Panc1 (cell line): ENCODE data around the gene EVX2. TPM values are rescaled to one million over a fixed set of nuclear protein-coding genes. Genes with fewer than 3 reads are reported as not detected.

Source experiments
- ATAC-seq: fragments of 200-7000 bp; cut with Tn5 transposase; 2 replicates; pipeline ENCODE4 v1.9.1; 2020; ENCODE audit warnings: mild to moderate bottlenecking, moderate library complexity
- BruUV-seq: library from RNA; stranded (reverse); fragments of 400-500 nt; replicated peaks from 2 replicates; lab custom pipeline; 2021; lab: Mats Ljungman, UMichigan
- CTCF ChIA-PET: fragments of 300-600 bp; sonication (Branson Sonifier 250); formaldehyde crosslinking; loops from one replicate; lab custom pipeline; 2022; ENCODE audit warnings: antibody characterized with exemption; lab: Charles Lee
- POLR2A ChIA-PET: fragments of 300-600 bp; sonication (Branson Sonifier 250); formaldehyde crosslinking; loops from one replicate; lab custom pipeline; 2022; ENCODE audit warnings: antibody characterized with exemption; lab: Charles Lee
- DNase-seq: peaks from one replicate; pipeline ENCODE4 v3.0.0-alpha.2; 2010; ENCODE audit warnings: low read depth, low spot score
- H3K27ac ChIP-seq: 2 replicates; pipeline ENCODE4 v1.5.1; 2011; ENCODE audit warnings: mild to moderate bottlenecking, low read length, inconsistent platforms
- H3K27me3 ChIP-seq: fragments of 200-500 bp; sonication (Bioruptor generic); 2 replicates; pipeline ENCODE4 v1.6.0; 2014; ENCODE audit warnings: low read length, inconsistent platforms; ENCODE audit not compliant: control insufficient read depth, insufficient read depth
- H3K36me3 ChIP-seq: fragments of 200-500 bp; sonication (Bioruptor generic); 2 replicates; pipeline ENCODE4 v1.5.1; 2014; ENCODE audit warnings: inconsistent platforms, mild to moderate bottlenecking, low read length, moderate library complexity; ENCODE audit not compliant: control insufficient read depth, insufficient read depth
- H3K4me1 ChIP-seq: 2 replicates; pipeline ENCODE4 v1.5.1; 2011; ENCODE audit warnings: inconsistent platforms, mild to moderate bottlenecking, low read length, moderate library complexity; ENCODE audit not compliant: control insufficient read depth, insufficient read depth
- H3K4me3 ChIP-seq, 2 experiments: 2 replicates each; pipeline ENCODE4 v1.5.1; 2011 to 2012; ENCODE audit warnings: low read depth in 2 of 2, low read length in 2 of 2, mild to moderate bottlenecking in 2 of 2, inconsistent platforms in 1 of 2, moderate library complexity in 1 of 2
- H3K9me3 ChIP-seq: fragments of 200-500 bp; sonication (Bioruptor generic); 2 replicates; pipeline ENCODE4 v1.5.1; 2014; ENCODE audit warnings: low read depth, mild to moderate bottlenecking, inconsistent platforms, low read length, moderate library complexity; ENCODE audit not compliant: control insufficient read depth, insufficient read depth
- POLR2AphosphoS5 ChIP-seq: IDR thresholded peaks from 2 replicates; pipeline ENCODE4 v1.6.1; 2012; ENCODE audit warnings: mild to moderate bottlenecking, low read depth, low read length, moderate library complexity
- SIN3A ChIP-seq: IDR thresholded peaks from 2 replicates; pipeline ENCODE4 v1.6.1; 2012; ENCODE audit warnings: low read depth, mild to moderate bottlenecking, low read length, moderate library complexity, borderline replicate concordance; ENCODE audit not compliant: insufficient read depth
- TCF7L2 ChIP-seq: IDR thresholded peaks from 2 replicates; pipeline ENCODE4 v1.6.1; 2011; ENCODE audit warnings: mild to moderate bottlenecking, low read depth, low read length, inconsistent platforms
- in situ Hi-C: cut with HindIII; loops from 2 replicates; pipeline ENCODE4 v1.10.0; 2016; ENCODE audit warnings: low sequenced_read_pairs, low pct_unique_long_range_greater_than_20kb
- intact Hi-C: fragments of 100-400 bp; cut with micrococcal nuclease; formaldehyde crosslinking; loops from one replicate; pipeline ENCODE4 v1.10.0; 2022; ENCODE audit not compliant: unreplicated experiment
- total RNA-seq: library from RNA; stranded (reverse); gene quantifications from one replicate; pipeline ENCODE4 v1.2.1, GENCODE V29; 2021; ENCODE audit not compliant: unreplicated experiment
- TF ChIP-seq, protein P1 (sequence below), 2 experiments: IDR thresholded peaks; 2 replicates each; pipeline ENCODE4 v1.6.1; 2011 to 2012; ENCODE audit warnings: low read depth in 2 of 2, control low read depth in 1 of 2, low read length in 1 of 2, mild to moderate bottlenecking in 1 of 2, moderate library complexity in 1 of 2; ENCODE audit not compliant: insufficient read depth in 1 of 2
- TF ChIP-seq, protein P2 (sequence below): fragments of 450-650 bp; IDR thresholded peaks from 2 replicates; pipeline ENCODE4 v1.5.1; 2017; ENCODE audit warnings: mild to moderate bottlenecking

Gene EVX2
- total RNA-seq, 1 experiment from 2014 or later: not detected

DNA sequence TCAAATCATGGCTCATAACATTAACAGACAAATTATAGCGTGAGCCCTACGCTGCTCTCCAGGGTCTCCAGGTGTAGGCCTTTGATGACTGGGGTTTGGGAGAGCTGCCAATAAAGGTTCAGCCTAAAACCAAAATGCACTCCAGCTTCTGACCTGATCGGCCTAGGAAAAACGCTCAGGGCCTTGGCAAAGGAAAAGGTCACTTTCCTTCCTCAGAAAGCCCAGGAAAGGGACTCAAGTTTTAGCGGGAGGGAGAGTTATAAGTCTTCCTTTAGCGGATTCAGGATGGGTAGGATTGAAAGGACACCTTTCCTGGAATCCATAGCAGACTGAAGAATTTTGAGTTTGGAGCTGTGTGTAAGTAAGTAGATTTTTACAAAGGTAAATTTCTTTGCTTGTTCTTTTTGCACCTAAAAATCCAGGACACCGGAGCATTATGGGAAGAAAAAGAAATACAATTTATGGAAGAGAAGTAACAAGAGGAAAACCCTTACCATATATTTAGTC, 8.8 kb downstream of the EVX2 start:
- intact Hi-C loops (no loop called here), in situ Hi-C loops (no loop called here)
- ATAC-seq (no peak), DNase-seq (no peak)
- TF ChIP-seq, protein P1, sequence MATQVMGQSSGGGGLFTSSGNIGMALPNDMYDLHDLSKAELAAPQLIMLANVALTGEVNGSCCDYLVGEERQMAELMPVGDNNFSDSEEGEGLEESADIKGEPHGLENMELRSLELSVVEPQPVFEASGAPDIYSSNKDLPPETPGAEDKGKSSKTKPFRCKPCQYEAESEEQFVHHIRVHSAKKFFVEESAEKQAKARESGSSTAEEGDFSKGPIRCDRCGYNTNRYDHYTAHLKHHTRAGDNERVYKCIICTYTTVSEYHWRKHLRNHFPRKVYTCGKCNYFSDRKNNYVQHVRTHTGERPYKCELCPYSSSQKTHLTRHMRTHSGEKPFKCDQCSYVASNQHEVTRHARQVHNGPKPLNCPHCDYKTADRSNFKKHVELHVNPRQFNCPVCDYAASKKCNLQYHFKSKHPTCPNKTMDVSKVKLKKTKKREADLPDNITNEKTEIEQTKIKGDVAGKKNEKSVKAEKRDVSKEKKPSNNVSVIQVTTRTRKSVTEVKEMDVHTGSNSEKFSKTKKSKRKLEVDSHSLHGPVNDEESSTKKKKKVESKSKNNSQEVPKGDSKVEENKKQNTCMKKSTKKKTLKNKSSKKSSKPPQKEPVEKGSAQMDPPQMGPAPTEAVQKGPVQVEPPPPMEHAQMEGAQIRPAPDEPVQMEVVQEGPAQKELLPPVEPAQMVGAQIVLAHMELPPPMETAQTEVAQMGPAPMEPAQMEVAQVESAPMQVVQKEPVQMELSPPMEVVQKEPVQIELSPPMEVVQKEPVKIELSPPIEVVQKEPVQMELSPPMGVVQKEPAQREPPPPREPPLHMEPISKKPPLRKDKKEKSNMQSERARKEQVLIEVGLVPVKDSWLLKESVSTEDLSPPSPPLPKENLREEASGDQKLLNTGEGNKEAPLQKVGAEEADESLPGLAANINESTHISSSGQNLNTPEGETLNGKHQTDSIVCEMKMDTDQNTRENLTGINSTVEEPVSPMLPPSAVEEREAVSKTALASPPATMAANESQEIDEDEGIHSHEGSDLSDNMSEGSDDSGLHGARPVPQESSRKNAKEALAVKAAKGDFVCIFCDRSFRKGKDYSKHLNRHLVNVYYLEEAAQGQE (IDR thresholded peaks at IDR 0.05; ENCODE audit: insufficient read depth in 1 of 2, low read depth in 2 of 2, low read length in 1 of 2): no peak
- TF ChIP-seq, protein P2, sequence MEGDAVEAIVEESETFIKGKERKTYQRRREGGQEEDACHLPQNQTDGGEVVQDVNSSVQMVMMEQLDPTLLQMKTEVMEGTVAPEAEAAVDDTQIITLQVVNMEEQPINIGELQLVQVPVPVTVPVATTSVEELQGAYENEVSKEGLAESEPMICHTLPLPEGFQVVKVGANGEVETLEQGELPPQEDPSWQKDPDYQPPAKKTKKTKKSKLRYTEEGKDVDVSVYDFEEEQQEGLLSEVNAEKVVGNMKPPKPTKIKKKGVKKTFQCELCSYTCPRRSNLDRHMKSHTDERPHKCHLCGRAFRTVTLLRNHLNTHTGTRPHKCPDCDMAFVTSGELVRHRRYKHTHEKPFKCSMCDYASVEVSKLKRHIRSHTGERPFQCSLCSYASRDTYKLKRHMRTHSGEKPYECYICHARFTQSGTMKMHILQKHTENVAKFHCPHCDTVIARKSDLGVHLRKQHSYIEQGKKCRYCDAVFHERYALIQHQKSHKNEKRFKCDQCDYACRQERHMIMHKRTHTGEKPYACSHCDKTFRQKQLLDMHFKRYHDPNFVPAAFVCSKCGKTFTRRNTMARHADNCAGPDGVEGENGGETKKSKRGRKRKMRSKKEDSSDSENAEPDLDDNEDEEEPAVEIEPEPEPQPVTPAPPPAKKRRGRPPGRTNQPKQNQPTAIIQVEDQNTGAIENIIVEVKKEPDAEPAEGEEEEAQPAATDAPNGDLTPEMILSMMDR: no peak
- no peak for TF ChIP-seq TCF7L2
- TF ChIP-seq SIN3A: no peak
- no peak for TF ChIP-seq POLR2AphosphoS5
- no peak overlapping the region for H3K4me3 ChIP-seq
- POLR2A ChIA-PET: no interaction called here
- BruUV-seq: no TSS peak
- no peak overlapping the region for H3K27ac ChIP-seq
- H3K36me3 ChIP-seq: no peaks in the 10 kb centered on the region
- CTCF ChIA-PET: no interaction called here
- H3K9me3 ChIP-seq: no peaks in the 10 kb centered on the region
- H3K27me3 ChIP-seq: peaks cover 18% of the 10 kb centered on the region
- H3K4me1 ChIP-seq: no peaks in the 10 kb centered on the region; the same call in 1 of the 2 replicates

- ChIA-PET CTCF (no interaction called here), POLR2A (no interaction called here)
- TF ChIP-seq, protein P2: no peak
- H3K36me3 ChIP-seq: no peaks in the 10 kb centered on the region
- no peaks in the 10 kb centered on the region for H3K4me1 ChIP-seq
- ATAC-seq (no peak), DNase-seq (no peak)
- BruUV-seq: no TSS peak
- no peak overlapping the region for H3K27ac ChIP-seq
- no peak overlapping the region for H3K4me3 ChIP-seq
- no peaks in the 10 kb centered on the region for H3K9me3 ChIP-seq
- in situ Hi-C loops (no loop called here), intact Hi-C loops (no loop called here)
- peaks cover 15% of the 10 kb centered on the region for H3K27me3 ChIP-seq
These were observed 10.5 kb downstream of the EVX2 start for GRCh38 chr2:176072951-176073904.
